H1 (cell line): ENCODE data around the gene PDK2. TPM values are rescaled to one million over a fixed set of nuclear protein-coding genes. Genes with fewer than 3 reads are reported as not detected.

Source experiments
- CTCF ChIA-PET: fragments of 300-600 bp; sonication (Branson Sonifier 250); formaldehyde crosslinking; loops from one replicate; lab custom pipeline; 2021; ENCODE audit not compliant: partially characterized antibody; lab: Charles Lee
- POLR2A ChIA-PET: fragments of 300-600 bp; sonication (Branson Sonifier 250); formaldehyde crosslinking; loops from one replicate; lab custom pipeline; 2021; ENCODE audit warnings: inconsistent platforms; ENCODE audit not compliant: partially characterized antibody; lab: Charles Lee
- DNase-seq, 2 experiments: peaks; one replicate each; pipeline versions ENCODE4 v3.0.0 to v3.0.0-alpha.2; 2010 to 2022; ENCODE audit warnings: low spot score in 2 of 2, low read depth in 1 of 2, mixed read lengths in 1 of 2
- FAIRE-seq: peaks from 2 replicates; lab custom pipeline; 2011; peaks lifted over from hg19 to GRCh38; lab: Jason Lieb, UNC
- H2AFZ ChIP-seq: 2 replicates; pipeline ENCODE4 v1.8.1; 2012; ENCODE audit warnings: low read length, inconsistent platforms
- H2AK5ac ChIP-seq: 2 replicates; pipeline ENCODE4 v1.6.1; 2013; ENCODE audit warnings: low read depth, low read length
- H2BK120ac ChIP-seq: replicated peaks from 2 replicates; pipeline ENCODE3; 2013; ENCODE audit warnings: low read depth, low read length, inconsistent platforms
- H2BK12ac ChIP-seq: 2 replicates; pipeline ENCODE4 v1.6.1; 2013; ENCODE audit warnings: low read depth, low read length
- H2BK15ac ChIP-seq: 2 replicates; pipeline ENCODE4 v1.6.1; 2013; ENCODE audit warnings: low read length
- H2BK20ac ChIP-seq: 2 replicates; pipeline ENCODE4 v1.6.1; 2013; ENCODE audit warnings: low read length
- H2BK5ac ChIP-seq: 2 replicates; pipeline ENCODE4 v1.6.1; 2013; ENCODE audit warnings: low read depth, low read length
- H3K14ac ChIP-seq: 2 replicates; pipeline ENCODE4 v1.6.1; 2013; ENCODE audit warnings: inconsistent platforms; ENCODE audit not compliant: insufficient read length
- H3K18ac ChIP-seq: 2 replicates; pipeline ENCODE4 v1.6.1; 2013; ENCODE audit warnings: low read length; ENCODE audit errors: extremely low read depth
- H3K23ac ChIP-seq: 2 replicates; pipeline ENCODE4 v1.6.1; 2013; ENCODE audit warnings: inconsistent platforms; ENCODE audit not compliant: insufficient read length
- H3K23me2 ChIP-seq: 2 replicates; pipeline ENCODE4 v1.6.1; 2013; ENCODE audit warnings: low read depth, low read length
- H3K27ac ChIP-seq: 2 replicates; pipeline ENCODE4 v1.6.1; 2011; ENCODE audit warnings: low read depth, low read length, inconsistent platforms
- H3K27me3 ChIP-seq, 4 experiments: replicated peaks in 1 of 4; 1 replicate in 1 of 4; 2 replicates in 3 of 4; pipeline versions ENCODE4 v1.6.1 to v1.8.1; 2011 to 2013; ENCODE audit warnings: low read length in 3 of 4, mild to moderate bottlenecking in 3 of 4, inconsistent platforms in 2 of 4, mixed read lengths in 2 of 4, moderate library complexity in 1 of 4; ENCODE audit not compliant: control insufficient read depth in 3 of 4, insufficient read depth in 3 of 4; ENCODE audit errors: extremely low read depth in 1 of 4
- H3K36me3 ChIP-seq, 4 experiments: 2 replicates each; pipeline versions ENCODE4 v1.6.1 to v1.8.1; 2011 to 2013; ENCODE audit warnings: mild to moderate bottlenecking in 4 of 4, low read length in 3 of 4, moderate library complexity in 2 of 4, control low read depth in 1 of 4, inconsistent platforms in 1 of 4; ENCODE audit not compliant: insufficient read depth in 4 of 4, control insufficient read depth in 2 of 4
- H3K4ac ChIP-seq: replicated peaks from 2 replicates; pipeline ENCODE3; 2013; ENCODE audit warnings: low read length, low read depth, mixed read lengths, inconsistent platforms; ENCODE audit not compliant: insufficient read length
- H3K4me1 ChIP-seq, 4 experiments: replicated peaks in 1 of 4; 1 replicate in 1 of 4; 2 replicates in 3 of 4; pipeline versions ENCODE4 v1.6.1 to v1.8.1; 2011 to 2013; ENCODE audit warnings: low read length in 3 of 4, inconsistent platforms in 2 of 4, mixed read lengths in 1 of 4; ENCODE audit not compliant: insufficient read depth in 4 of 4, control insufficient read depth in 3 of 4
- H3K4me2 ChIP-seq, 2 experiments: 2 replicates each; pipeline versions ENCODE4 v1.6.1 to v1.8.1; 2011 to 2013; ENCODE audit warnings: low read depth in 2 of 2, low read length in 2 of 2, control low read depth in 1 of 2, inconsistent platforms in 1 of 2, mild to moderate bottlenecking in 1 of 2; ENCODE audit not compliant: insufficient read depth in 1 of 2
- H3K4me3 ChIP-seq, 4 experiments: fragments of 200-600, 300-600 bp in 1 of 4; sonication (generic), shearing (Covaris generic), sonication (Bioruptor Twin) in 1 of 4; 2 replicates each; pipeline versions ENCODE4 v1.5.1 to v1.8.1; 2011 to 2016; ENCODE audit warnings: low read length in 4 of 4, low read depth in 3 of 4, control low read depth in 2 of 4, inconsistent platforms in 2 of 4, mild to moderate bottlenecking in 2 of 4, mixed read lengths in 1 of 4, moderate library complexity in 1 of 4; ENCODE audit not compliant: insufficient read depth in 2 of 4; ENCODE audit errors: extremely low read depth in 1 of 4
- H3K56ac ChIP-seq: replicated peaks from 2 replicates; pipeline ENCODE3; 2013; ENCODE audit warnings: low read depth, mild to moderate bottlenecking, mixed read lengths, low read length, inconsistent platforms; ENCODE audit not compliant: insufficient read length
- H3K79me1 ChIP-seq: 2 replicates; pipeline ENCODE4 v1.6.1; 2013; ENCODE audit warnings: low read depth, low read length, control low read depth
- H3K79me2 ChIP-seq, 2 experiments: 2 replicates each; pipeline versions ENCODE4 v1.6.1 to v1.8.1; 2012 to 2013; ENCODE audit warnings: low read length in 2 of 2, mild to moderate bottlenecking in 2 of 2, inconsistent platforms in 1 of 2; ENCODE audit not compliant: insufficient read depth in 2 of 2, control insufficient read depth in 1 of 2
- H3K9ac ChIP-seq, 4 experiments: replicated peaks in 1 of 4; 1 replicate in 1 of 4; 2 replicates in 3 of 4; pipeline versions ENCODE4 v1.6.1 to v1.8.1; 2011 to 2013; ENCODE audit warnings: low read depth in 3 of 4, low read length in 3 of 4, control low read depth in 2 of 4, mild to moderate bottlenecking in 2 of 4, moderate library complexity in 2 of 4, inconsistent platforms in 1 of 4; ENCODE audit errors: extremely low read depth in 1 of 4
- H3K9me3 ChIP-seq, 2 experiments: 2 replicates each; pipeline versions ENCODE4 v1.6.1 to v1.8.1; 2012 to 2013; ENCODE audit warnings: mild to moderate bottlenecking in 2 of 2, moderate library complexity in 2 of 2, control low read depth in 1 of 2, inconsistent platforms in 1 of 2, low read depth in 1 of 2, low read length in 1 of 2, mixed read lengths in 1 of 2; ENCODE audit not compliant: insufficient read depth in 2 of 2
- H4K20me1 ChIP-seq, 2 experiments: replicated peaks in 1 of 2; 2 replicates each; pipeline versions ENCODE3 to v1.8.1; 2011 to 2013; ENCODE audit warnings: inconsistent platforms in 2 of 2, low read length in 2 of 2, mild to moderate bottlenecking in 1 of 2; ENCODE audit not compliant: insufficient read depth in 2 of 2, control insufficient read depth in 1 of 2
- H4K5ac ChIP-seq: 2 replicates; pipeline ENCODE4 v1.6.1; 2013; ENCODE audit warnings: low read length, low read depth, mixed read lengths, inconsistent platforms; ENCODE audit not compliant: insufficient read length
- H4K8ac ChIP-seq: 2 replicates; pipeline ENCODE4 v1.8.0; 2013; ENCODE audit warnings: mild to moderate bottlenecking, moderate library complexity, low read length, inconsistent platforms; ENCODE audit not compliant: insufficient read depth; ENCODE audit errors: extremely low read depth
- H4K91ac ChIP-seq: replicated peaks from 2 replicates; pipeline ENCODE3; 2013; ENCODE audit warnings: low read length, mixed read lengths, inconsistent platforms; ENCODE audit not compliant: insufficient read length
- WGBS, 2 experiments: shearing (Covaris generic) in 1 of 2; methylation state at CpG; one replicate each; pipeline versions ENCODE4 v1.1.6 to v1.1.7; 2013 to 2015; ENCODE audit warnings: low lambda C conversion rate in 2 of 2, mixed read lengths in 2 of 2, inconsistent platforms in 1 of 2, low coverage in 1 of 2, missing lambda C conversion rate in 1 of 2; ENCODE audit not compliant: insufficient replicate concordance in 2 of 2, insufficient coverage in 1 of 2, insufficient read length in 1 of 2; ENCODE audit errors: extremely low coverage in 1 of 2, missing lambda C conversion rate in 1 of 2; 5-methylcytosine and 5-hydroxymethylcytosine counted together
- polyA plus RNA-seq, 7 experiments: library from polyadenylated mRNA; depleted of rRNA in 3 of 7; stranded (reverse) in 5 of 7; unstranded in 2 of 7; fragments of >200 nt in 5 of 7; fragments of 200-250 nt in 2 of 7; gene quantifications; 1 replicate in 5 of 7; 2 replicates in 1 of 7; 4 replicates in 1 of 7; pipeline versions ENCODE4 v1.2.1 to v1.2.3, GENCODE V29; 2011 to 2013; ENCODE audit warnings: missing spikeins in 2 of 7, mixed read lengths in 2 of 7
- total RNA-seq: library from RNA; stranded (reverse); fragmentation: NEBNext Ultra II Directional; extraction: Animal tissue kit (Norgen Biotek cat#: 25700); gene quantifications from 2 replicates; pipeline ENCODE4 v1.2.1, GENCODE V29; 2021

PDK2 gene
- total and polyA plus RNA-seq, 2 of the 8 experiments (the other 6 are each of a cell fraction or from before 2014, with no cell fraction given) = 18.3 to 121 TPM

DNA sequence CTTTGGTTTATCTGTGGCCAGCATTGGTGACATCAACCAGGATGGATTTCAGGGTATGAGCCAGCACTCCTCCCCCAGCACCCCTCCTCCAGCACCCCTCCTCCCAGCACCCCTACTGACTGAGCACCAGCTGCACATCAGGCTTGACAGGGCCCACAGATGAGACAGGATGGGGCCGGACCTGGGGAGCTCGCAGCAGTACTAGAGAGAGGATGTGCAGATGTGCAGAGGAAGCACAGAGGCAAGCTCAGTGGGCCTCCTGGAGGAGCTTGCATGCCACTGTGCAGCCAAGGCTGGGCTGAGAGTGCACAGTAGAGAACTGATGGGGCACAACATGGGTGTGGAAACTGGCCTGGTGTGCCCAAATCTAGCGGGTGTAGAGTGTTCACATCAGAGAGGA lies 23.0 kb upstream of the PDK2 start:
- CTCF ChIA-PET = interaction anchor here (8.8 kb wide), 1 partner anchor 14 kb away, joined by 169 read pairs; the partner anchor contains the start of gene ITGA3

More for the DNA sequence above, 23.0 kb upstream of the PDK2 start:
- Histone ChIP-seq H2AFZ (no peak overlapping the region), H3K79me1 (no peaks in the 10 kb centered on the region), H2BK5ac (no peak overlapping the region), H2BK15ac (no peak overlapping the region), H2BK20ac (no peak overlapping the region), H3K9ac (no peak overlapping the region), H3K18ac (no peak overlapping the region), H4K91ac (no peak overlapping the region), H3K9me3 (peaks cover 0 to 3% of the 10 kb centered on the region in 2 experiments; a peak in 1 of 4 replicates), H4K5ac (no peak overlapping the region), H3K27ac (no peak overlapping the region), H3K56ac (no peak overlapping the region), H3K27me3 (no peaks in the 10 kb centered on the region; a peak in 2 of 7 replicates), H3K4me1 (peaks cover 0 to 3% (median 2%) of the 10 kb centered on the region in 4 experiments; a peak in 3 of 7 replicates), H2AK5ac (no peak overlapping the region), H2BK120ac (no peak overlapping the region), H3K4me3 (no peak overlapping the region), H3K23me2 (no peaks in the 10 kb centered on the region), H4K20me1 (peaks cover 0 to 2% of the 10 kb centered on the region in 2 experiments), H3K23ac (no peak overlapping the region), H3K4me2 (no peak overlapping the region), H3K4ac (no peak overlapping the region), H3K36me3 (peaks cover 0 to 5% (median 2%) of the 10 kb centered on the region in 4 experiments; a peak in 3 of 8 replicates), H4K8ac (no peak overlapping the region), H3K79me2 (no peaks in the 10 kb centered on the region), H2BK12ac (no peak overlapping the region), H3K14ac (no peak overlapping the region)
- POLR2A ChIA-PET = no interaction called here
- FAIRE-seq = no peak
- 94% methylated on average over 3 of the region's 3 CpGs; no CpG with 5 or more reads in 1 of the 2 experiments for WGBS, 2 experiments
- DNase-seq = no peak
